GM12864 (cell line): ENCODE results near the gene CYSTM1.
A peak's percentile ranks its signal among the peaks of the same experiment; 100 is the strongest.

Source experiments
- DNase-seq: peaks from one replicate; pipeline ENCODE4 v3.0.0-alpha.2; 2011; ENCODE audit warnings: low read depth
- H3K4me3 ChIP-seq: 2 replicates; pipeline ENCODE4 v1.5.1; 2011; ENCODE audit warnings: mild to moderate bottlenecking, low read depth, low read length, control low read depth
- TF ChIP-seq, protein P1 (sequence below): IDR thresholded peaks from 2 replicates; pipeline ENCODE4 v1.5.1; 2011; ENCODE audit warnings: low read depth, mild to moderate bottlenecking, moderate library complexity, low read length, control low read depth, inconsistent platforms; ENCODE audit errors: missing control alignments

CYSTM1 gene

DNA sequence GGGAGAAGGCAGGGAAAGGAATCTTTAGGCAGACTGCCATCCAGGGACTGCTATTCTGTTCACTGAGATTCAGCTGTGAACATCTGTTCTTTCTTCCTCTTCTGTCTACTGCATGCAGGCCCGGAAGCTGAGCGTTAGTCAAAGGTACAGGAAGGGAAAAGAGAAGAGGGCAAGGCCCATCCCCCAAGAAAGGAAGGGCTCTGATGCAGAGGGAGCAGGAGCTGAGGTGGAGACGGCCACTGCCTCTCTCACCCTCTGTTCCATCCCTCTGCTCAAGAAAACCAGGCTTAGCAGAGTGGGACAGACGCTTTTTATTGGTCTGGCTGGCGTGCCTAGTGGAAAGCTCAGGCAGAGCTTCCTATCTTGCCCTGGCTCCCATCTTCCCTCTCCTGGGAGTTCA is 70.4 kb downstream of the CYSTM1 start:
- DNase-seq, result no peak
- no peak overlapping the region for H3K4me3 ChIP-seq
- TF ChIP-seq, protein P1, sequence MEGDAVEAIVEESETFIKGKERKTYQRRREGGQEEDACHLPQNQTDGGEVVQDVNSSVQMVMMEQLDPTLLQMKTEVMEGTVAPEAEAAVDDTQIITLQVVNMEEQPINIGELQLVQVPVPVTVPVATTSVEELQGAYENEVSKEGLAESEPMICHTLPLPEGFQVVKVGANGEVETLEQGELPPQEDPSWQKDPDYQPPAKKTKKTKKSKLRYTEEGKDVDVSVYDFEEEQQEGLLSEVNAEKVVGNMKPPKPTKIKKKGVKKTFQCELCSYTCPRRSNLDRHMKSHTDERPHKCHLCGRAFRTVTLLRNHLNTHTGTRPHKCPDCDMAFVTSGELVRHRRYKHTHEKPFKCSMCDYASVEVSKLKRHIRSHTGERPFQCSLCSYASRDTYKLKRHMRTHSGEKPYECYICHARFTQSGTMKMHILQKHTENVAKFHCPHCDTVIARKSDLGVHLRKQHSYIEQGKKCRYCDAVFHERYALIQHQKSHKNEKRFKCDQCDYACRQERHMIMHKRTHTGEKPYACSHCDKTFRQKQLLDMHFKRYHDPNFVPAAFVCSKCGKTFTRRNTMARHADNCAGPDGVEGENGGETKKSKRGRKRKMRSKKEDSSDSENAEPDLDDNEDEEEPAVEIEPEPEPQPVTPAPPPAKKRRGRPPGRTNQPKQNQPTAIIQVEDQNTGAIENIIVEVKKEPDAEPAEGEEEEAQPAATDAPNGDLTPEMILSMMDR, result no peak

DNA sequence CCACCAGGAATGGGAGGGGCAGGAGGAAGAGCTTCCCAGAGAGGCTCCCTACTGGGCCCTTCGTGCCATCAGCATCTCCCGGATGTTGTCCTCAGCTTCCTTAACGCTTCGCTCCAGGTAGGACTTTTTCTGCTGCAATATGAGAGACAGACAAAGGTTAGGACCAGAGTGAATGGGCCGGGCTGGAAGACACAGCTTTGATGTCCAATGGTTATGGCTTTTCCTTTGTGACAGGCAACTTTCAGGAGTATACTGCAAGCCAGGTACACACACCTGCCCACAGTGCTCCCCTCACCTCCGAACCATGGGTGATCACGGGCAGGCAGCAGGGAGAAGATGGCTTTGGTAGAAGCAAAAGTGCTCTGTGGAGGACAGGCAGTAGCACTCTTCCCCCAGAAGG is 70.9 kb downstream of the CYSTM1 start:
- no peak overlapping the region for H3K4me3 ChIP-seq
- TF ChIP-seq, protein P1, result no peak
- no peak for DNase-seq

DNA sequence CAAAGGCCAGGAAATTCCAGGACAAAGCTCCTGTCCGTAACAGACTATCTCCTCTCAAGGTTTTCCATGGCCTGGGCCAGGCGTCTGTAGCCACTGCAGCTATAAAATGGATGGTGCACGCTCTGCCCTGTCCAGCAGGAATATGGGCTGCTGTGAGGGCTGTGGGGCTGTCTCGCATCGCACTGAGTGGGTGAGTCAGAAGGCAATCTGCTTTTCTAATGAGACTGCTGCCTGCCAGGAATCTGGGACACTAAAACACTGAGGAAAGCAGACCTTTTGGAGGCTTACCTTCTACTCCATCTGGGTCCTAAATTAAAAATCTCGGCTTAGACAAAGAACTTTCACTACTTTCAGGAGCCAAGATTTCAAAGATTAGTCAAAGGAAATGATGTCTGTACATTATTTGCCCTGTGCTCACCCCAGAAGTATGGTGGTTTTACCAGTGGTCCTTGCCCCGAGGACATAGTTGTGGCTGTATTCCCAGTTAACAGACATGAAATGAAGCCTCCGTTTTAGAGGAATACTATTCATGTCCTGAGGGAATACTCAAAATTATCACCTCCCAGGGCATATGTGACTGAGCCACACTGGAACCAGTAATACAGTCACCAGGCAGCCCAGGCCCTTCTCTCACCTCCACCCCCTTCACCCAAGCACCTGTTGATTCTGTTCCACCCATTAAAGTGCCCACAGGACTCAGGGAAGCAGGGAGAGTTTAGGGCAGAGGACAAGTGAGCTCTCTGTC is 71.6 kb downstream of the CYSTM1 start:
- TF ChIP-seq, protein P1, result no peak
- no peak overlapping the region for H3K4me3 ChIP-seq
- no peak for DNase-seq

DNA sequence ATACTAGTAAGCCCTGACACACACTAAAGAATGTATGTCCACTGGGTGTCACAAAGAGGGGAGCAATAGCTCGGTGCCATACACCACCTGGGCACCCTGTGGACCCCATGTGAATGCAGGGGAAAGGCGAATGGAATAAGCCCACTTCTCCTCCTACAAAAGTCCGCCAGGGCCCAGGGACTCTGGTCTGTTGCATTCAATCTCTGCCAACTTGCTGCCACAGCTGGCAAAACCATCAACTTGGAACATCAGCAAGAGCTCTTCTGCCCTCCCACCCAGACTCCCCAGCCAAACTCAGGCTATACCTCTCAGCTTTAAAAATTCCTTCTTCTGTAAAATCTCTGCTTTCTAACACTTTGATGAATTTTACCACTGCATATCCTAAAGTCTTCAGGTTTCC is 73.4 kb downstream of the CYSTM1 start:
- TF ChIP-seq, protein P1, result no peak
- no peak for DNase-seq
- H3K4me3 ChIP-seq, result no peak overlapping the region

DNA sequence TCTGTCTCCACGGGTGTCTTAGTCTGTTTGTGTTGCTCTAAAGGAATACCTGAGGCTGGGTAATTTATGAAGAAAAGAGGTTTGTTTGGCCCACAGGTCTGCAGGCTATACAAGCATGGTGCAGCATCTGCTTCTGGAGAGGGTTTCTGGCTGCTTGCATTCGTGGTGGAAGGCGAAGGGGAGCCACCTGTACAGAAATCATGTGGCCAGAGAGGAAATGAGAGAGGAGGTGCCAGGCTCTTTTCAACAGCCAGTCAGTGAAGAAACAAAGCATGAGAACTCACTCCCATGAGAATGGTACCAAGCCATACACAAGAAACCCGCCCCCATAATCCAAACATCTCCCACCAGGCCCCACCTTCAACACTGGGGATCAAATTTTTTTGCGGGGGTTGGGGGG is 74.5 kb downstream of the CYSTM1 start:
- H3K4me3 ChIP-seq, result no peak overlapping the region
- TF ChIP-seq, protein P1, result no peak
- no peak for DNase-seq

DNA sequence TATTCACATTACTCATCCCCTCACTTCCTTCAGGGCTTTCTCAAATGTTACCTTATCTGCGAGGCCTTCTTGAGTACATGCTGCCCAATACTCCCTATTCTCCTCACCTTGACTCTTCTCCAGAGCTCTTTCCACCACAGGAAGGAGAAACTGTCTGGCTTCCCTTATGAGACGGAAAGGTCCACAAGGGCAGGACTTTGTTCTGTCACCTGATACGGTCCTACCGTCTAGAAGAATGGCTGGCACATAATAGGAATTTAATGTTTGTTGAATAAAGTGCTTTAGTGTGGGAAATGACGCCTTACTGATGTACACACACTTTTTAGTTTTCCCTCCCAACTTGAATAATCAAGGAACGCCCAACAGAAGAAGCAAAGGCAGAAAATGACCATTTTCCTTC is 75.4 kb downstream of the CYSTM1 start:
- H3K4me3 ChIP-seq, result no peak overlapping the region
- TF ChIP-seq, protein P1, result no peak
- DNase-seq, result no peak

DNA sequence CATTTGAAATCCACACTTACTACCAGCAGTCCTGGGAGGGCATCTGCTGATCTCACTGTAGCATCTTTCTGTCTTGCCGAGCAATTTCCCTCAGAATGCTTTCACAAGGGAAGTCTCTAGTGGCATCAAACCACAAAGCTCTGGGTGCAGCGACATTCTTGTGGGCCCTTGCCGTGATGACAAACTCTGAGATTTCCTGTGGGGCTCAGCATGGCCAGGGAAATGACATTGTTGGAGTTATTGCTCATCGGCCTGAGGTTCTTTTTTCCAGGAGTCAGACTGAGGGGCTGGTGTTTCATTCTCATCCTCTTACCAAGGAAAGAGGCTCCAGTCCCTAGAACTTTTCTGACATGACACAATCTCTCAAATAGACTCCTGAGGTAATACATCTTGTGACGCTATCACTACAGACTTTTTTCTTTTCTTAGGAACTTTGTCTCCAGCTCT is 76.6 kb downstream of the CYSTM1 start:
- H3K4me3 ChIP-seq, result no peak overlapping the region
- peak; percentile 36 for DNase-seq
- TF ChIP-seq, protein P1, result no peak
